IPS-15b (cell line): ENCODE data around the gene RPL14.

Experiments
- H3K27me3 ChIP-seq: one replicate; pipeline ENCODE4 v1.6.1; 2013; ENCODE audit warnings: low read length; ENCODE audit not compliant: control insufficient read depth, insufficient read depth
- H3K36me3 ChIP-seq: one replicate; pipeline ENCODE4 v1.6.1; 2013; ENCODE audit warnings: low read length; ENCODE audit not compliant: control insufficient read depth, insufficient read depth
- H3K4me1 ChIP-seq: one replicate; pipeline ENCODE4 v1.6.1; 2013; ENCODE audit warnings: mild to moderate bottlenecking, low read length; ENCODE audit not compliant: control insufficient read depth, insufficient read depth
- H3K4me3 ChIP-seq: one replicate; pipeline ENCODE4 v1.5.1; 2013; ENCODE audit warnings: low read depth, low read length
- H3K9ac ChIP-seq: one replicate; pipeline ENCODE4 v1.6.1; 2013; ENCODE audit warnings: low read depth, mild to moderate bottlenecking, low read length
- H3K9me3 ChIP-seq: one replicate; pipeline ENCODE4 v1.6.1; 2013; ENCODE audit warnings: mild to moderate bottlenecking, low read length; ENCODE audit not compliant: control insufficient read depth, insufficient read depth

Gene RPL14

DNA sequence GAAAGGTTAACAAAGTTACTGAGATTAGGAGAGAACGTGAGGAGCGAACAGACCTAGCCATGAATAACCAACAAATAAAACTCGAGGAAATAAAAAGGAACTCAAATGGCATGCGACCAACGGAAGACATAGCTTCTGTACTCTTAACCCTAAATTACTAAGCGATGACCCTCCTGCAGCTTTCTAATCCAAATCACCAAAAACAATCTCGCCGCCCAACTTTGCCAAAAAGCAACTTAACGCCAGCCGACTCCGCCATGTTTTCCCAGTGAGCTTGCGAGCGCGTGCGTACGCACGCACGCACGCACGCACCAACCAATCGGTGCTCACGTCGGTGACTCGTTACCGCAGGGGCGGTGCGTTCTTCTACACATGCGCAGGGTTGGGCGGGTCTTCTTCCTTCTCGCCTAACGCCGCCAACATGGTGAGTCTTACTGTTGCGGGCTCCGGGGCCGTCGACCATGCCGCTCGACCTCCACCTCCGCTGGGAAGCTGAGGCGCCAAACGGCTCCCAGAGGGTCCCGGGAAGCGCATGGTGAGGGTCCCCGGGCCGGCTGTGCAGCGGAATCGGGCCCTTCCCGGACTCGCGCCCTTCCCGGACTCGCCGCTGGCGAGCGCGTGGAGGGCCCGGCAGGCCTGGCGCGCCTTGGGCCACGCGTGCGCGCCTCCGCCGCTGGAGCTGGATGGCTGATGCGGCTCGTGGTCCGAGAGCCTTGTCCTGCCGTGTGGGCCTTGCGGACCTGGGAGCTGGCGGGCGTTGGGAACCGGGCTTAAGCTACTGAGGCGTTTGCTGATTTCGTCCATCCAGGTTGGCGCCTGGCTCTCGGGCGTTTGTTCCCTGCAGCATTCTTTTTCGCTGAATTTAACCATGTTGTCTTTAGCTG, at the start of gene RPL14:
Gene RPL14, plus strand, starts transcription at position 400 of the 884 bp plus-strand sequence. Its CDS starts 133 bp downstream, at position 533.
- Histone ChIP-seq H3K36me3 (peaks cover 31% of the 10 kb centered on the region), H3K27me3 (no peaks in the 10 kb centered on the region), H3K9ac (peak within 1 kb of the TSS; percentile 96), H3K9me3 (no peaks in the 10 kb centered on the region), H3K4me3 (peak within 1 kb of the TSS; percentile 95), H3K4me1 (peaks cover 6% of the 10 kb centered on the region)

DNA sequence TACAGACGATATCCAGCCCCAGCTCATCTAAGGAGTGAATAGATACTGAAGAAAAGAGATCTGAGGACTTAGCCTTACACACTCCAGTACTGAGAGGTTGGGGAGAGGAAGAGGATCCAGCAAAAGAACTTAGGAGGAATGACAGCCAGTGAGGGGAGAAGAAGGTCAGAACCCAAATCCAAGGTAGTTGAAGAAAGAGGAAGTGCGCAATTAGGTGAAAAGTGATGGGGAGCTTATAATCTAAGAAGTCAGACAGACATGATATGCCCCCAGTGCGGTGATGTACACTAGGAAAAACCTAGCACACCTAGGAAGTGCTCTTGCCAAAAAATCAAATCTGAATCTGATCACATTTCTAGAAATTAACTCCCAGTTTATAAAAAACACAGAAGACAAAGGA, 49.5 kb upstream of the RPL14 start:
- no peaks in the 10 kb centered on the region for H3K4me1 ChIP-seq
- H3K9ac ChIP-seq = no peak overlapping the region
- H3K27me3 ChIP-seq = no peaks in the 10 kb centered on the region
- H3K4me3 ChIP-seq = no peak overlapping the region
- H3K36me3 ChIP-seq = no peaks in the 10 kb centered on the region
- H3K9me3 ChIP-seq = no peaks in the 10 kb centered on the region

GRCh38 chr3:40414270-40414669, 42.9 kb upstream of the RPL14 start:
- Histone ChIP-seq H3K4me1 (no peaks in the 10 kb centered on the region), H3K27me3 (no peaks in the 10 kb centered on the region), H3K36me3 (no peaks in the 10 kb centered on the region), H3K9ac (no peak overlapping the region), H3K4me3 (no peak overlapping the region), H3K9me3 (no peaks in the 10 kb centered on the region)

DNA sequence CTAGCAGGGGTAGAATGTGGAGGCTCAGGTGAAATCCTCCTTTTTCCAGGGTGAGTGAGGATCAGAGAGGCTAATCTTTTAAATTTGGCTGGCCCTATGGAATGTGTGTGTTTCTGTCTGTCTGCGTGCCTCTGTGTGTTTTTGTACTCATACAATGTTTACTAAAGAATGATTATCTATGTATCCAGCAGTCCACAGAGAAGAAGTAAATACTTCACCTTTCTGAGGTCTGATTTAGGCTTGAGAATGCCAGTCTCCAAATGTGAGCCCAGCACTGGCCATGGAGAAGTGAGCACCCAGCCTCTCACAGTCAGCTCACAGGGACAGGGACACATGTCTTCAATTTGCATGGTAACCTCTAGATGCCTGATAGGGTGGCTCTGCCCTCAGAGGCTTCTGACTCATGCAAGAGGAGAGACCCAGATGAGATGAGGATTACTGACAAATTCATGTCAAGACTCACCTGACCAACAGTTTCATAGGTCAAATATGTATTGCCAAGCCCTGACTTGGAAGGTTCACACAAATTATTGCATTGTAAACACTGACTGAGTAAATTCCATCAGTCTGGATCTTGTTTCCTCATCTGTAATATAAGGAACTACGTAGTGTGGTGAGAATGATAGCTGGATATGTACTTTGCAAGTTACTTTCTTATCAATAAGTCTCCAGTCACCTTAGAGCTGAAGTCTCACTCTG, 39.1 kb upstream of the RPL14 start:
- Histone ChIP-seq H3K4me3 (no peak overlapping the region), H3K27me3 (no peaks in the 10 kb centered on the region), H3K9ac (no peak overlapping the region), H3K36me3 (no peaks in the 10 kb centered on the region), H3K4me1 (no peaks in the 10 kb centered on the region), H3K9me3 (no peaks in the 10 kb centered on the region)

DNA sequence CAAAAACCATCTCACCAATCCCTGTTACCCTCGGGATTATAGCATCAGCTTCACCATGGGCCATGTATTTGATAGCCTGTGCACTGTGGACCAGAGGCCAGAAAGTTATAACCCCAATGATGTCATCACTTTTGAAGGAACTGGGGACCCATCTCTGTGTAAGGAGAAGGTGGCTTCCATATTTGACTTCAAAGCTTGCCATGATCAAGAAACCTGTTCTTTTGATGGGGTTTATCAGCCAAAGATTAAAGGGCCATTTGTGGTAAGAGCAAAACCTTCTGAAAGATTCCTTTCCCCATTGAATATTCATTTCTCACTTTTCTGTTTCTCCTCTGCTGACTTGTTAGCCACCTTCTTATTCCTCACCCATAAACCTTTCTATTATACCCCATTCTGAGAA, 34.3 kb upstream of the RPL14 start:
- Histone ChIP-seq H3K36me3 (no peaks in the 10 kb centered on the region), H3K9me3 (no peaks in the 10 kb centered on the region), H3K9ac (no peak overlapping the region), H3K4me1 (no peaks in the 10 kb centered on the region), H3K4me3 (no peak overlapping the region), H3K27me3 (no peaks in the 10 kb centered on the region)

DNA sequence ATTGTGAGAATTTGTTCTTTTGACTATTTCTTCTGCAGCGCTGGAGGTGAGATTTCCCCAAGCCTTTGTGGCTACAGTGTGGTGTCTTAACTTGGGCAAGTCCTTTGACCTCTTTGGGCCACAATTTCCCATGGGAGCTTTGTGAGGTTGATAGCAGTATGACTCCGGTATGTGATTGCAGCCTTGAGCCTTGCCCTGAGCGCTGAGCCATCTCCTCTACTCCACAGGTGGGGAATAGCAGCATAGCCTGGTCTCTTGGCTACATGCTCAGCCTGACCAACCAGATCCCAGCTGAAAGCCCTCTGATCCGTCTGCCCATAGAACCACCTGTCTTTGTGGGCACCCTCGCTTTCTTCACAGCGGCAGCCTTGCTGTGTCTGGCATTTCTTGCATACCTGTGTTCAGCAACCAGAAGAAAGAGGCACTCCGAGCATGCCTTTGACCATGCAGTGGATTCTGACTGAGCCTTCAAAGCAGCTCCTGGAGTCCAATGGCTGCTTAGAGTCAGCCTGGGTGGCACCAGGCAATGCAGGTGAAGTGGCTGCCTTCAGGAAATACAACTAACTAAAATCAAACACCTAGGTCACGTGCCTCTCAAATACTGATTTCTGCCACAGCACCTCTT, 30.0 kb upstream of the RPL14 start:
- Histone ChIP-seq H3K4me1 (no peaks in the 10 kb centered on the region), H3K9me3 (no peaks in the 10 kb centered on the region)

DNA sequence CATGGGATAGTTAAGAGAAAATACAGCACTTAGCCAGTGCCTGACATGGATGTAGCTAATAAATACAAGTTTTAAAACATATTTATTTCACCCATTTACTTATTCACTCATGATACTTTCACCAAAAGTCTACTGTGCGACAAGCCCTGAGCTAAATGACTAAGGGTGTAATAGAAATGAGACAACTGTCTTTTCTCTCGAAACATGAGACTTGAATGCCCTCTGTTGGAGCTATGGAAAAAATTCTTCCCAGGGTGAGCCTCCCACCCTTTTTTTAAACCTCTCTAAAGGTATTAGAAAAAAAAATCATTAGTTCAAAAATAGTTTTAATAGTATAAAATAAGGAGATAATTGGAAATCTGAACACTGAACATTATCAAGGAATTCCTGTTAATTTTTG, 24.3 kb upstream of the RPL14 start:
- H3K9ac ChIP-seq = no peak overlapping the region
- H3K9me3 ChIP-seq = no peaks in the 10 kb centered on the region
- H3K27me3 ChIP-seq = no peaks in the 10 kb centered on the region
- no peaks in the 10 kb centered on the region for H3K4me1 ChIP-seq
- H3K4me3 ChIP-seq = no peak overlapping the region
- no peaks in the 10 kb centered on the region for H3K36me3 ChIP-seq

More for the DNA sequence above, 30.0 kb upstream of the RPL14 start:
- Histone ChIP-seq H3K27me3 (no peaks in the 10 kb centered on the region), H3K4me3 (no peak overlapping the region), H3K36me3 (no peaks in the 10 kb centered on the region), H3K9ac (no peak overlapping the region)

- no peaks in the 10 kb centered on the region for H3K36me3 ChIP-seq
- H3K9me3 ChIP-seq = no peaks in the 10 kb centered on the region
- no peak overlapping the region for H3K9ac ChIP-seq
- no peak overlapping the region for H3K4me3 ChIP-seq
- H3K27me3 ChIP-seq = no peaks in the 10 kb centered on the region
- no peaks in the 10 kb centered on the region for H3K4me1 ChIP-seq
These were observed 19.2 kb upstream of the RPL14 start for GRCh38 chr3:40437889-40438288.

DNA sequence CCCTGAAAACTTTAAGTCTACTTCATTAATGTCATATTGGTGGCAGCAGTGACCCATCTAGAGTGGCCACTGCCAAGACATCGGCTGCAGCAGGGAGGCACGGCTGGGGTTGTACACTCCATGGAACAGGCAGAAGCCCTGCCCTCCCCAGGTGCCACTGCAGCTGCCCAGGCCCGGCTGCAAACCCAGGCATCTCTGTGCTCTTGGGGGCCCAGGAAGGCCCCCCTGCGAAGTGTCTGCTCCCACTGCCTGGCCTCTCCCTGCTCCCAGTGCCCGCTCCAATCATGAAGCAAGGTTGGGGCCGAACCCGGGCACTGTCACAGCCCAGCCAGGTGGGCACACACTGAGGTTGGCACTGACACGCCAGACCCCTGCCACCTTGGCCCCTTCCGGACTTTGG, 12.1 kb upstream of the RPL14 start:
- H3K4me3 ChIP-seq = no peak overlapping the region
- no peaks in the 10 kb centered on the region for H3K36me3 ChIP-seq
- no peaks in the 10 kb centered on the region for H3K4me1 ChIP-seq
- H3K9me3 ChIP-seq = no peaks in the 10 kb centered on the region
- H3K27me3 ChIP-seq = no peaks in the 10 kb centered on the region
- no peak overlapping the region for H3K9ac ChIP-seq

DNA sequence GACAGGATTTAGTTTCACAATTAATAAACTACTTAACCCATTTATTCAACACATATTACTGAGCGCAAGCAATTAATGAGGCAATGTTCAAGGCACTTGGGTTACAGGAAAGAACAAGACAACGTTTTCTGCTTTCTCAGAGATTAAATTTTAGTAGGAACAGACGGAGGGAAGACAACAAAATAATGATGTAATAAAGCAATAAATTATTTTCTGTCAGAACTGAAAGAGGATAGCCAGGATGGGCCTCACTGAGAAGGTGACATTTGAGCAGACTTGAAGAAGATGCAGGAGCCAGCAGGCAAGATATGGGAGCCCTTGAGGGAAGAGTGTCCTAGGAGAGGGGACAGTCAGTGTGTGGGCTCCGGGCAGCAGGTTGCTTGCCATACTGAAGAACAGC, 11.3 kb upstream of the RPL14 start:
- Histone ChIP-seq H3K9me3 (no peaks in the 10 kb centered on the region), H3K27me3 (no peaks in the 10 kb centered on the region), H3K36me3 (no peaks in the 10 kb centered on the region), H3K4me3 (no peak overlapping the region), H3K4me1 (no peaks in the 10 kb centered on the region), H3K9ac (no peak overlapping the region)

DNA sequence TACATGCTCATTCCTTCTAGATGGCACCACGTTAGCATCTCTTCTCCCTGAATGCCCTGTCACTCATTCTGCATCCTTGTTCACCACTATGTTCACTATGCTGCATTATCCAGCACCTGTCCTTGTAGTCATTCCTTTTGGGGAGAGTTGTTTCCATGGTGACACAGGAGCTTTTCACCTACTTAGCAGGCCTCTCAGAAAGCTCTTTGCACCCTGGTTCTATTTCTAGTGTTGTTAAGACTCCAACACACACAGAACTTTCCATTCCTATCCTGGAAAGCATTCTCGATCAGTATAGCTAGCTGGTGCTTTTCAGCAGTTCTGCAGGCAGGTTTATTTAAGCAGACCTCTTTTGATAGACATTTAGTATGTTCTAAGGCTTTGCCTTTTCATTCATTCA, 6.7 kb upstream of the RPL14 start:
- H3K27me3 ChIP-seq = no peaks in the 10 kb centered on the region
- no peak overlapping the region for H3K9ac ChIP-seq
- H3K4me1 ChIP-seq = no peaks in the 10 kb centered on the region
- H3K9me3 ChIP-seq = no peaks in the 10 kb centered on the region
- H3K36me3 ChIP-seq = no peaks in the 10 kb centered on the region
- no peak overlapping the region for H3K4me3 ChIP-seq
